ENCODE results near the gene AUTS2.

AUTS2 gene

DNA sequence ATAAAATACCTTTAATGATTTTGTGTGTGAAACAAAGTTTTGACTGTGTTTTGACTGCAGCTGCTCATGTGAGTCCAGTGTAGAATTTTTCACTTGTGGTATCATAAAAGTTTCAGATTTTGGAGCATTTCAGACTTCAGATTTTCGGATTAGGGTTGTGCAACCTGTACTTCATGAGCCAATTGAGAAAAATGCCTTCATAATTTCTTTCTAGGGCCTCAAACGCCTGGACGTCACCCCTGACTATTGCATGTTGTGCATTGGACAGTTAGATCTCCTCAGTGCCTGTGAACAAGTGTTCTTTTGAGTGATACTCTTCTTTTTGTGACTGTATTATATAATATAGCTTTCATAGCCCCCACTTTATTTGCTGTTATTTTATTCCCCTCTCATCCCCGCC, 161.1 kb downstream of the AUTS2 start:
- H3K9me3 ChIP-seq (ENCODE audit: control insufficient read depth in 2 of 2, low read length in 2 of 2) = no peaks in the 10 kb centered on the region
- no peak overlapping the region for H3K4me3 ChIP-seq (ENCODE audit: low read length in 2 of 2)
- no peaks in the 10 kb centered on the region for H3K27me3 ChIP-seq (ENCODE audit: control insufficient read depth in 1 of 2, insufficient read depth in 2 of 2, low read length in 2 of 2)
- H3K4me1 ChIP-seq (ENCODE audit: control insufficient read depth, insufficient read depth, low read length) = peaks cover 4% of the 10 kb centered on the region
- H3K36me3 ChIP-seq (ENCODE audit: control insufficient read depth in 2 of 2, insufficient read depth in 2 of 2, low read length in 2 of 2) = no peaks in the 10 kb centered on the region
- H3K27ac ChIP-seq (ENCODE audit: low read length) = no peak overlapping the region
- no peak overlapping the region for H3K9ac ChIP-seq (ENCODE audit: low read length in 2 of 2)

DNA sequence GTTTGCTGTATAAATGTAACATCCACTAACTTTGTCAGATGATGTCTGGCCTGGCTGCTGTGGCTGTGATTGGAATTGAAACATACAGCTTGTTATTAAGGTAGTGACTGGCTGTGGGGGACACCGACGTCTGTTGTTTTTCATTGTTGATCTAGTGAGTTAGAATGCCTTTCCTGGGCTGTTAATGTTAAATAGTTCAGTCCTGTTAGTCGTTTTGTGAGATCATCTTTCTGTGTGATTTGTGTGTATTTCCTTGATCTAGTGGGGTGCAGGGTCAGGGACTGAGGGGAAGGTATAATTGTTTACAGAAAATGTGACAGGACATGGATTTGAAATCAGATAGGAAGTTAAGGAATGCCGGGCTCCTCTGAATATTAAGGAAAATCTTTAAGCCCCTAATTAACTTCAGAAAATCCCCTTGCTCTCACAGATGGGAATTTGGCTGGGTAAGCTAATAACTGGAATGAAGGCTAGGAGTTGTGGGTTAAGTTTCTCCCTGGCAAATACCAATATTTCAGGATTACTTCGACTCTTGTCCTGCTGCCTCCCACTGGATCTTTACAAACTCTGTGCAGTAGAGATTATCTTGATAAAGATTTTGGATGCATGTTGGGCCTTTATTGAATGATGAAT, 163.1 kb downstream of the AUTS2 start:
- no peak overlapping the region for H3K9ac ChIP-seq (ENCODE audit: low read length in 2 of 2)
- H3K27me3 ChIP-seq (ENCODE audit: control insufficient read depth in 1 of 2, insufficient read depth in 2 of 2, low read length in 2 of 2) = no peaks in the 10 kb centered on the region
- H3K36me3 ChIP-seq (ENCODE audit: control insufficient read depth in 2 of 2, insufficient read depth in 2 of 2, low read length in 2 of 2) = no peaks in the 10 kb centered on the region
- no peak overlapping the region for H3K27ac ChIP-seq (ENCODE audit: low read length)
- peaks cover 4% of the 10 kb centered on the region for H3K4me1 ChIP-seq (ENCODE audit: control insufficient read depth, insufficient read depth, low read length)
- no peak overlapping the region for H3K4me3 ChIP-seq (ENCODE audit: low read length in 2 of 2)
- no peaks in the 10 kb centered on the region for H3K9me3 ChIP-seq (ENCODE audit: control insufficient read depth in 2 of 2, low read length in 2 of 2)

DNA sequence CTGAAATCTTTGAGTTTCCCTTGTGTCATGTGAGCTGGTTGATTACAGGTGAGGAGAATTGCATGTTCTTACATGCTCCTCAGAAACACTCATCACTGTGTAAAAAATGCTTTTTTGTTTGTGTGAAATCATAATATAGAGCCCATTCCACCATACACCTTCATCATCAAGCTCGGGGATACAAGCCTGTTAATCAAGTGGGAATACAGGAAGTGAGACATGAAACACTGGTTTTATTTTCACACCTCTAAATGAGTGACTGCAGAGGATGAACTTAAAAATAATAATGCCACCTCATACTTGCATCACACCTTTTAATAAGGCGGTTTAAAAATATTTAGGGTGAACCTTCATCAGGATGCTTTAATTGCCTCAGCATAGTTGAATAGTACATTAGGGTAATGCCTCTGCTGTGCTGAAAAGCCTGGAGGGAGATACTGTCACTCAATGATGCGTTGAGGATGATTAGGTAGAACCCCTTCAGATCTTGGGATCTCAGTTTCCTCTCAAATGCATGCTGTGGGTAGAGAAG, 164.6 kb downstream of the AUTS2 start:
- Histone ChIP-seq H3K4me3 (ENCODE audit: low read length in 2 of 2) (no peak overlapping the region), H3K4me1 (ENCODE audit: control insufficient read depth, insufficient read depth, low read length) (peaks cover 3% of the 10 kb centered on the region), H3K27me3 (ENCODE audit: control insufficient read depth in 1 of 2, insufficient read depth in 2 of 2, low read length in 2 of 2) (no peaks in the 10 kb centered on the region)

DNA sequence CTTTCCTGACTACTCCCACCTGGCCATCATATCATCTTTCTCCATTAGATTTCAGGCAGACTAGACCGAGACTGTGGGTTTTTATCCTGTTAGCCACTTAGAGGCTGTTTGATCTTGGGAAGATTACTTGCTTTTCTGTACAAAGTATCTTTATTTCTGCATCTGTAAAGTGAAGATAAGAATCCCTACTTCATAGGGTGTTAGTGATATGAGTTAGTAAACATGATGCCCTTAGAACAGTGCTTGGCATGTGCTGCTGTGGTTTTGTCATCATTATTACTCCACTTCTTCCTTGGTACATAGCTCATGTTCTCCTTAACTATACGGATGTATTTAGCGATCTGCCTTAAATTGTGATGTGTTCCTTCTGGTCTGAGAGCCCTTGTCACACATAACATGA, 165.2 kb downstream of the AUTS2 start:
- Histone ChIP-seq H3K27me3 (ENCODE audit: control insufficient read depth in 1 of 2, insufficient read depth in 2 of 2, low read length in 2 of 2) (no peaks in the 10 kb centered on the region), H3K36me3 (ENCODE audit: control insufficient read depth in 2 of 2, insufficient read depth in 2 of 2, low read length in 2 of 2) (no peaks in the 10 kb centered on the region), H3K9ac (ENCODE audit: low read length in 2 of 2) (no peak overlapping the region), H3K4me3 (ENCODE audit: low read length in 2 of 2) (no peak overlapping the region), H3K27ac (ENCODE audit: low read length) (no peak overlapping the region), H3K4me1 (ENCODE audit: control insufficient read depth, insufficient read depth, low read length) (no peaks in the 10 kb centered on the region), H3K9me3 (ENCODE audit: control insufficient read depth in 2 of 2, low read length in 2 of 2) (no peaks in the 10 kb centered on the region)

More for the DNA sequence above, 164.6 kb downstream of the AUTS2 start:
- Histone ChIP-seq H3K27ac (ENCODE audit: low read length) (no peak overlapping the region), H3K36me3 (ENCODE audit: control insufficient read depth in 2 of 2, insufficient read depth in 2 of 2, low read length in 2 of 2) (no peaks in the 10 kb centered on the region), H3K9ac (ENCODE audit: low read length in 2 of 2) (no peak overlapping the region), H3K9me3 (ENCODE audit: control insufficient read depth in 2 of 2, low read length in 2 of 2) (no peaks in the 10 kb centered on the region)

DNA sequence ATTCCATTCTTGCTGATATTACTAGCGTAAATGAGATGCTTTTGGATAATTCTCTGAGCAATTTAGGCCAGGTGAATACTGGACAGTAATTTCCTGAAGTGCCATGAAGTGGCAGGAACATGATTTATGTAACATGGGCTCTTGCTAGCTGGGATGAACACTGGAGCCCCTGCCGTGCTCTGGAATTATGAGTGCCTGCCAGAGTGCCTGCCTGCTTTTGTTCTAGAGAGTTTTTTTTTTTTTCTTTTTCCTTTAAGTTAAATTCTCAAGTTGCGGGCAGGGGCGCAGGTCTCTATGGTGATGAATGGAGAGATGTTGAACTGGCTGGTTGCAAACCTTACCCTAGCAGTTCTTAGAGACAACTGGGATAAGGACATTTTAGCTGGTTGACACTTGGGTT, 165.9 kb downstream of the AUTS2 start:
- Histone ChIP-seq H3K4me3 (ENCODE audit: low read length in 2 of 2) (no peak overlapping the region), H3K4me1 (ENCODE audit: control insufficient read depth, insufficient read depth, low read length) (no peaks in the 10 kb centered on the region), H3K9me3 (ENCODE audit: control insufficient read depth in 2 of 2, low read length in 2 of 2) (no peaks in the 10 kb centered on the region), H3K27ac (ENCODE audit: low read length) (no peak overlapping the region), H3K27me3 (ENCODE audit: control insufficient read depth in 1 of 2, insufficient read depth in 2 of 2, low read length in 2 of 2) (no peaks in the 10 kb centered on the region), H3K36me3 (ENCODE audit: control insufficient read depth in 2 of 2, insufficient read depth in 2 of 2, low read length in 2 of 2) (no peaks in the 10 kb centered on the region), H3K9ac (ENCODE audit: low read length in 2 of 2) (no peak overlapping the region)

DNA sequence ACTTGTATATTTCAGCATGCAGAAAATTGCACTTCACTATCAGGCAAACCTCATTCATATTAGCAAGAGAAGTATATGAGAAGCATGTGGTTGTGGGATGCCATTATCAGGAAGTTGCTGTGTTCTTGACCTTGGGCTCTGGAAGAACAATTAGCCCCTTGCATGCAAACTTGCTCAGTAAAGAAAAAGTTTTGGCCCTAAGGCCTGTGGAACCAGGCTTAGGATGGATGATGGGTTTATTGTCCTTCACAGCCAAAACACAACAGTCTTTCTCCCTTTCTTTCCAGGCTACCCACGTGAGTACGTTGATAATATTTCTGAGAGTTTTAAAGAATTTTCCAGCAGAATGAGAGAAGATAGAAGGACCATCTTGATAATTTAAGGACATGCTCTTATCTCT, 166.4 kb downstream of the AUTS2 start:
- H3K36me3 ChIP-seq (ENCODE audit: control insufficient read depth in 2 of 2, insufficient read depth in 2 of 2, low read length in 2 of 2) = no peaks in the 10 kb centered on the region
- no peaks in the 10 kb centered on the region for H3K4me1 ChIP-seq (ENCODE audit: control insufficient read depth, insufficient read depth, low read length)
- H3K27me3 ChIP-seq (ENCODE audit: control insufficient read depth in 1 of 2, insufficient read depth in 2 of 2, low read length in 2 of 2) = no peaks in the 10 kb centered on the region
- no peaks in the 10 kb centered on the region for H3K9me3 ChIP-seq (ENCODE audit: control insufficient read depth in 2 of 2, low read length in 2 of 2)
- H3K4me3 ChIP-seq (ENCODE audit: low read length in 2 of 2) = no peak overlapping the region
- no peak overlapping the region for H3K9ac ChIP-seq (ENCODE audit: low read length in 2 of 2)
- H3K27ac ChIP-seq (ENCODE audit: low read length) = no peak overlapping the region

DNA sequence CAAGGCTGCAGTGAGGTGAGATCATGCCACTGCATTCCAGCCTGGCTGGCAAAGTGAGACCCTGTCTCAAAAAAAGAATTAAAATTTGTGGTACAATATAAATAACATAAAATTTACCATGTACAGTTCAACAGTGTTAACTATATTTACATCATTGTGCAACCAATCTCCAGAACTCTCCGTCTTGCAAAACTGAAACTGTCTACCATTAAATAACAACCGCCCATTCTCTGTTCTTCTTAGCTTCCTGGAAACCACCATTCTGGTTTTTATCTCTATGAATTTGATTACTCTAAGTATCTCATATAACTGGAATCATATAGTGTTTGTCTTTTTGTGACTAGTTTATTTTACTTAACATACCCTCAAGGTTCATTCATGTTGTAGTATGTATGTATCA, 167.6 kb downstream of the AUTS2 start:
- Histone ChIP-seq H3K27me3 (ENCODE audit: control insufficient read depth in 1 of 2, insufficient read depth in 2 of 2, low read length in 2 of 2) (no peaks in the 10 kb centered on the region), H3K9me3 (ENCODE audit: control insufficient read depth in 2 of 2, low read length in 2 of 2) (no peaks in the 10 kb centered on the region), H3K36me3 (ENCODE audit: control insufficient read depth in 2 of 2, insufficient read depth in 2 of 2, low read length in 2 of 2) (no peaks in the 10 kb centered on the region), H3K4me1 (ENCODE audit: control insufficient read depth, insufficient read depth, low read length) (no peaks in the 10 kb centered on the region), H3K27ac (ENCODE audit: low read length) (no peak overlapping the region), H3K4me3 (ENCODE audit: low read length in 2 of 2) (no peak overlapping the region), H3K9ac (ENCODE audit: low read length in 2 of 2) (no peak overlapping the region)

DNA sequence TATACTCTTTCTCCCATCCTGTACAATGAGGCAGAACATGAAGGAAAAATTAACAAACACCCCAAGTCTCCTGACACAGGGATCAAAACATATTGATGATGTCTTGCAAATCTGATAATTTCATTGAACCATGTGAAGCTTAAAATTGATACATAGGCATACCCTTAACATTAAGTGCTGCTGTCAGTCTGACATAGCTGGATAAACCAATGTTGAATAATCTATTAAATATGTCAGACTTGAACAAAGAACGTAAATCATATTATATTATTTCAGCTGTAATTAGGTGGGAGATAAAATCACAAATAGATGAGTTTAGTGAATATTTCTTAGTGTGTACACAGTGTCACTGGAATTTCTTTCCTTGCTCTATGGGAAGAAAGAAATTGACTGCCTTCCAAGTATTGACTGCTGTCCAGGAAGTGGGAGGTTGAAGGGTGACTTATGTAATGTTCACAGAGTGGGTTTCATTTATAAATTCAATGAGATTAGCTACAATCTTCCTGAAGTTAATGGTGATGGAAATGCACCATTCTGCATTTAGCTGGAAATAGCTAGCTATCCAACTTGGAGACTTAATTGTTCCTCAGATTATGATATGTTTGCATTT, 170.8 kb downstream of the AUTS2 start:
- no peaks in the 10 kb centered on the region for H3K9me3 ChIP-seq (ENCODE audit: control insufficient read depth in 2 of 2, low read length in 2 of 2)
- no peak overlapping the region for H3K27ac ChIP-seq (ENCODE audit: low read length)
- H3K36me3 ChIP-seq (ENCODE audit: control insufficient read depth in 2 of 2, insufficient read depth in 2 of 2, low read length in 2 of 2) = no peaks in the 10 kb centered on the region
- H3K4me3 ChIP-seq (ENCODE audit: low read length in 2 of 2) = no peak overlapping the region
- H3K9ac ChIP-seq (ENCODE audit: low read length in 2 of 2) = no peak overlapping the region
- no peaks in the 10 kb centered on the region for H3K27me3 ChIP-seq (ENCODE audit: control insufficient read depth in 1 of 2, insufficient read depth in 2 of 2, low read length in 2 of 2)
- H3K4me1 ChIP-seq (ENCODE audit: control insufficient read depth, insufficient read depth, low read length) = peaks cover 11% of the 10 kb centered on the region

DNA sequence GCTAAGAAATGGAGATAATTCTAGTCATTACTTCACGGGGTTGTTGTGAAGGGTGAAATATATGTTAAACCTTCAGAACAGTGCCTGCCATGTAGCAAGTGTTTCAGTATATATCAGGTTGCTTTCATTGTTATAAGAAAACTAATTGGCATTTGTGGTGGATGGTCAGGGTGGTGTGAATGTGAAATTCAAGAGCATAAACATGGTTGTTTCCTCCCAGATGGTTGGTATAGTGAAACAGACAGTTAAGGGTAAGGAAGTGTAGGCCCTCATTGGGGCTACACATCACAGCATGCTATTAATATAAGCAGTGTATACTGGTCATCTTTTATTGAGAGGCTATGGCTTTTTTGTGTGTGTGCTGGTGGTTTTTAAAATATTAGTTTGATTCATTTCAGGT, 171.6 kb downstream of the AUTS2 start:
- no peaks in the 10 kb centered on the region for H3K9me3 ChIP-seq (ENCODE audit: control insufficient read depth in 2 of 2, low read length in 2 of 2)
- no peaks in the 10 kb centered on the region for H3K36me3 ChIP-seq (ENCODE audit: control insufficient read depth in 2 of 2, insufficient read depth in 2 of 2, low read length in 2 of 2)
- no peak overlapping the region for H3K27ac ChIP-seq (ENCODE audit: low read length)
- peaks cover 11% of the 10 kb centered on the region for H3K4me1 ChIP-seq (ENCODE audit: control insufficient read depth, insufficient read depth, low read length)
- no peak overlapping the region for H3K4me3 ChIP-seq (ENCODE audit: low read length in 2 of 2)
- no peak overlapping the region for H3K9ac ChIP-seq (ENCODE audit: low read length in 2 of 2)
- no peaks in the 10 kb centered on the region for H3K27me3 ChIP-seq (ENCODE audit: control insufficient read depth in 1 of 2, insufficient read depth in 2 of 2, low read length in 2 of 2)

DNA sequence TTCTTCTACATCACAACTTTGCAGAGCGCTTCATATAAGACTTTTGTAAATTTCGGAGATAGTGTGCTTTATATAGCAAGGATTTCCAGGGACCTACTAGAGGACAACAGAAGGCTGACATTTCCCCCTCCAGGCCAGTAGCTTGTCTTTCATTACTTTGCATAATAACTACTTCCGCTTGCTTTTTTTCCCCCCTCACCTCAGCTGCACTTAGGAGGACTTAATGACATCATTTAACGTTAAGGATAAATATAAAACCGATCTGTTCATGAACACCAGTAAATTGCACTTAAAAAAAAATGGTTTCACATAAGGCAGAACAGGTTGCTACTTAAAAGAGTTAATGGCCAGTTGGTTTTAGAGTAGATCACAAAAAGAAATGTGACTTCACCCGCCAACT, 172.3 kb downstream of the AUTS2 start:
- Histone ChIP-seq H3K27me3 (ENCODE audit: control insufficient read depth in 1 of 2, insufficient read depth in 2 of 2, low read length in 2 of 2) (no peaks in the 10 kb centered on the region), H3K9me3 (ENCODE audit: control insufficient read depth in 2 of 2, low read length in 2 of 2) (no peaks in the 10 kb centered on the region), H3K27ac (ENCODE audit: low read length) (no peak overlapping the region), H3K4me3 (ENCODE audit: low read length in 2 of 2) (no peak overlapping the region), H3K9ac (ENCODE audit: low read length in 2 of 2) (no peak overlapping the region), H3K36me3 (ENCODE audit: control insufficient read depth in 2 of 2, insufficient read depth in 2 of 2, low read length in 2 of 2) (no peaks in the 10 kb centered on the region), H3K4me1 (ENCODE audit: control insufficient read depth, insufficient read depth, low read length) (peaks cover 17% of the 10 kb centered on the region)

DNA sequence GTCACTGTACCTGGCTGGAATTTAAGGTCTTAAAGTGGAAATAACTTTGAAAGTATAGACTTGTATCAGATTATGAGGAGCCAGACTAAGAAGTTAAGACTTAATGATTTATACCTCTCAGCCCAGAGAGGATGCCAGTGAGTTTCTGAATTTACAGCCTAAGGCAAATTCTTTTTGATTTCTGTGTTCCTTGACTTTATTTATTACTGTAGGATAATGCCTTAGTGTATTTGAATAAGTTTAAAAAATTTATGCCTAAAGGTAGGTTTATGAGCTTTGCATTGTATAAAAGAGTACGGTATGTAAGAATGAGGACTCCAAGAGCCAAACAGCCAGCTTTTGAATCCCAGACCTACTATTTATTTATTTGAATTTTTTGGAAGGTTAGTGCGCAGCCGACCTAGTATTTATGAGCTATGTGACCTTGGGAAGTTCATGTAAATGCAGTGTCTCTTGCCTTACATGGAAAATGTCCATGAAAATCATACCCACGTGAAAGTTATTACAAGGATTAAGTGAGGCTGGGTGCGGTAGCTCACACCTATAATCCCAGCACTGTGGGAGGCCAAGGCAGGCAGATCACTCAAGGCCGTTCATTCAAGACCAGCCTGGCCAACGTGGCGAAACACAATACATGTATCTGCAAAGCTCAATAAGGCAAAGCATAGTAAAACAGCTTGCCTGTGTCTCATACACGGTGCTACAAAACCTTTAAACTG, 174.6 kb downstream of the AUTS2 start:
- Histone ChIP-seq H3K9me3 (ENCODE audit: control insufficient read depth in 2 of 2, low read length in 2 of 2) (no peaks in the 10 kb centered on the region), H3K4me1 (ENCODE audit: control insufficient read depth, insufficient read depth, low read length) (peaks cover 20% of the 10 kb centered on the region), H3K27me3 (ENCODE audit: control insufficient read depth in 1 of 2, insufficient read depth in 2 of 2, low read length in 2 of 2) (no peaks in the 10 kb centered on the region), H3K9ac (ENCODE audit: low read length in 2 of 2) (no peak overlapping the region), H3K4me3 (ENCODE audit: low read length in 2 of 2) (no peak overlapping the region), H3K36me3 (ENCODE audit: control insufficient read depth in 2 of 2, insufficient read depth in 2 of 2, low read length in 2 of 2) (no peaks in the 10 kb centered on the region), H3K27ac (ENCODE audit: low read length) (no peak overlapping the region)
